Osteoblast (primary cell): ENCODE data around the gene DCHS1. TPM values are rescaled to one million over a fixed set of nuclear protein-coding genes. Genes with fewer than 3 reads are reported as not detected.
A peak's percentile ranks its signal among the peaks of the same experiment; 100 is the strongest.

Source experiments
- DNase-seq: peaks from one replicate; pipeline ENCODE4 v3.0.0; 2011; ENCODE audit warnings: low spot score, mixed read lengths; ENCODE audit not compliant: insufficient read length; ENCODE audit errors: missing footprints
- H2AFZ ChIP-seq: 2 replicates; pipeline ENCODE4 v1.6.0; 2011; ENCODE audit warnings: mild to moderate bottlenecking, low read length
- H3K27ac ChIP-seq: 2 replicates; pipeline ENCODE4 v1.5.1; 2011; ENCODE audit warnings: mild to moderate bottlenecking, low read depth, low read length, moderate library complexity
- H3K27me3 ChIP-seq: 2 replicates; pipeline ENCODE4 v1.6.0; 2012; ENCODE audit warnings: mild to moderate bottlenecking, control low read depth, inconsistent platforms, low read length, moderate library complexity; ENCODE audit not compliant: insufficient read depth
- H3K36me3 ChIP-seq: 2 replicates; pipeline ENCODE4 v1.5.1; 2011; ENCODE audit warnings: mild to moderate bottlenecking, low read length, control low read depth, moderate library complexity; ENCODE audit not compliant: insufficient read depth
- H3K4me1 ChIP-seq: 2 replicates; pipeline ENCODE4 v1.5.1; 2011; ENCODE audit warnings: mild to moderate bottlenecking, low read length, control low read depth, moderate library complexity; ENCODE audit not compliant: insufficient read depth
- H3K4me2 ChIP-seq: 2 replicates; pipeline ENCODE4 v1.6.0; 2011; ENCODE audit warnings: mild to moderate bottlenecking, low read length; ENCODE audit not compliant: insufficient read depth
- H3K4me3 ChIP-seq: fragments of 200-600 bp; sonication (generic); 3 replicates; pipeline ENCODE4 v1.5.1; 2012; ENCODE audit warnings: mild to moderate bottlenecking, low read length, inconsistent platforms; ENCODE audit not compliant: insufficient read depth
- H3K79me2 ChIP-seq: 2 replicates; pipeline ENCODE4 v1.6.0; 2012; ENCODE audit warnings: mild to moderate bottlenecking, low read length, control low read depth, inconsistent platforms; ENCODE audit not compliant: insufficient read depth
- H3K9me3 ChIP-seq: 2 replicates; pipeline ENCODE4 v1.5.1; 2011; ENCODE audit warnings: low read depth, low read length, control low read depth
- H4K20me1 ChIP-seq: 2 replicates; pipeline ENCODE4 v1.6.0; 2012; ENCODE audit warnings: mild to moderate bottlenecking, low read length, control low read depth; ENCODE audit not compliant: insufficient read depth
- CTCF ChIP-seq: IDR thresholded peaks from 2 replicates; pipeline ENCODE4 v1.5.1; 2011; ENCODE audit warnings: mild to moderate bottlenecking, low read depth, low read length, moderate library complexity; ENCODE audit errors: extremely low read depth
- total RNA-seq: library from RNA; depleted of rRNA; stranded (reverse); fragments of >200 nt; gene quantifications from 2 replicates; pipeline ENCODE4 v1.2.3, GENCODE V29; 2012

Gene DCHS1
- total RNA-seq, 1 donor: 1.1 TPM

GRCh38 chr11:6572215-6572614 lies 83.4 kb downstream of the DCHS1 start:
- Histone ChIP-seq H3K79me2 (no peaks in the 10 kb centered on the region), H3K27me3 (no peaks in the 10 kb centered on the region), H3K36me3 (no peaks in the 10 kb centered on the region), H3K4me3 (no peak overlapping the region), H4K20me1 (peaks cover 12% of the 10 kb centered on the region), H3K9me3 (no peaks in the 10 kb centered on the region), H3K4me2 (peak overlapping the region; percentile 36), H3K27ac (no peak overlapping the region), H2AFZ (no peak overlapping the region), H3K4me1 (peaks cover 23% of the 10 kb centered on the region)
- no peak for TF ChIP-seq CTCF
- DNase-seq: peak; percentile 95

GRCh38 chr11:6571434-6572008 lies 84.1 kb downstream of the DCHS1 start:
- Histone ChIP-seq H3K36me3 (no peaks in the 10 kb centered on the region), H3K79me2 (no peaks in the 10 kb centered on the region), H3K4me3 (no peak overlapping the region), H3K27me3 (no peaks in the 10 kb centered on the region), H4K20me1 (peaks cover 12% of the 10 kb centered on the region), H3K9me3 (no peaks in the 10 kb centered on the region), H3K4me2 (peak overlapping the region; percentile 36), H3K27ac (no peak overlapping the region), H3K4me1 (peaks cover 18% of the 10 kb centered on the region), H2AFZ (no peak overlapping the region)
- DNase-seq: peak; percentile 65
- TF ChIP-seq CTCF: no peak

Other genes with a start within 250 kb of the DCHS1 start
- 40.7 and 45.6 TPM in 2 replicates for gene APBB1, start 236.7 kb downstream of the DCHS1 start, total RNA-seq
- 0.59 and 1.1 TPM in 2 replicates for gene HPX, start 214.8 kb downstream of the DCHS1 start, total RNA-seq
- gene TRIM3, start 181.9 kb downstream of the DCHS1 start, total RNA-seq: 25.3 and 36.2 TPM in 2 replicates
- 74.3 and 79.3 TPM in 2 replicates for gene ARFIP2, start 174.5 kb downstream of the DCHS1 start, total RNA-seq
- gene TIMM10B, start 174.3 kb downstream of the DCHS1 start, total RNA-seq: 52.7 and 55.4 TPM in 2 replicates
- 9.0 and 9.4 TPM in 2 replicates for gene DNHD1, start 158.5 kb downstream of the DCHS1 start, total RNA-seq
- gene RRP8, start 52.2 kb downstream of the DCHS1 start, total RNA-seq: 7.2 and 10.6 TPM in 2 replicates
- gene ILK, start 52.0 kb downstream of the DCHS1 start, total RNA-seq: 151 and 176 TPM in 2 replicates
- gene TAF10, start 43.6 kb downstream of the DCHS1 start, total RNA-seq: 23.5 and 28.0 TPM in 2 replicates
- 120 and 127 TPM in 2 replicates for gene TPP1, start 36.4 kb downstream of the DCHS1 start, total RNA-seq
- gene MRPL17, start 27.5 kb upstream of the DCHS1 start, total RNA-seq: 29.5 and 29.7 TPM in 2 replicates
- 0.29 and 0.36 TPM in 2 replicates for gene OR2AG2, start 116.2 kb upstream of the DCHS1 start, total RNA-seq
- not detected in 2 replicates for gene OR2AG1, start 127.2 kb upstream of the DCHS1 start, total RNA-seq
- 0.36 and 0.59 TPM in 2 replicates for gene OR6A2, start 143.9 kb upstream of the DCHS1 start, total RNA-seq
- not detected in 2 replicates for gene OR10A5, start 189.9 kb upstream of the DCHS1 start, total RNA-seq
- gene OR10A2, start 207.2 kb upstream of the DCHS1 start, total RNA-seq: not detected in 2 replicates
- not detected in 2 replicates for gene OR10A4, start 220.8 kb upstream of the DCHS1 start, total RNA-seq
- gene OR2D2, start 236.7 kb upstream of the DCHS1 start, total RNA-seq: 0.36 and 0.88 TPM in 2 replicates